A549 (cell line): ENCODE measurements around the gene NDUFA8. TPM values are rescaled to one million over a fixed set of nuclear protein-coding genes. Genes with fewer than 3 reads are reported as not detected.

Experiments used
- ATAC-seq, 2 experiments: fragments of 200-7000 bp in 1 of 2; fragments of >200 bp in 1 of 2; cut with Nextera tagmentation in 1 of 2; cut with Tn5 transposase in 1 of 2; 3 replicates each; pipeline versions ENCODE4 v1.8.0 to v1.9.1; 2018 to 2020; ENCODE audit warnings: mild to moderate bottlenecking in 1 of 2, moderate library complexity in 1 of 2
- CTCF ChIA-PET: fragments of 300-600 bp; sonication (Branson Sonifier 250); formaldehyde crosslinking; extraction: SDS; loops from one replicate; lab custom pipeline; 2021; ENCODE audit warnings: antibody characterized with exemption, inconsistent platforms; lab: Yijun Ruan, JAX
- POLR2A ChIA-PET: fragments of 350-600 bp; formaldehyde crosslinking; extraction: SDS; loops from one replicate; lab custom pipeline; 2021; ENCODE audit warnings: antibody characterized with exemption, inconsistent platforms; lab: Yijun Ruan, JAX
- DNase-seq, 2 experiments: peaks; one replicate each; pipeline versions ENCODE4 v3.0.0 to v3.0.0-alpha.2; 2011 to 2016; ENCODE audit warnings: low read depth in 1 of 2, low spot score in 1 of 2
- FAIRE-seq: peaks from 2 replicates; lab custom pipeline; 2011; peaks lifted over from hg19 to GRCh38; lab: Jason Lieb, UNC
- H3K27ac ChIP-seq, 2 experiments: fragments of >200 bp; sonication (Bioruptor Twin); formaldehyde crosslinking; 3 replicates each; pipeline ENCODE4 v1.5.1; 2016 to 2017
- H3K4me1 ChIP-seq: fragments of >200 bp; sonication (Bioruptor Twin); formaldehyde crosslinking; 3 replicates; pipeline ENCODE4 v1.6.1; 2016
- H3K4me2 ChIP-seq: fragments of >200 bp; sonication (Bioruptor Twin); formaldehyde crosslinking; 3 replicates; pipeline ENCODE4 v1.6.1; 2016
- H3K4me3 ChIP-seq: fragments of >200 bp; sonication (Bioruptor Twin); formaldehyde crosslinking; 3 replicates; pipeline ENCODE4 v1.5.1; 2016
- H3K9me3 ChIP-seq: fragments of >200 bp; sonication (Bioruptor Twin); formaldehyde crosslinking; 3 replicates; pipeline ENCODE4 v1.6.1; 2016
- BHLHE40 ChIP-seq: IDR thresholded peaks from 2 replicates; pipeline ENCODE4 v1.6.1; 2012; ENCODE audit warnings: low read depth, low read length, inconsistent platforms
- CBX8 ChIP-seq: fragments of 200-600 bp; sonication (generic); IDR thresholded peaks from 2 replicates; pipeline ENCODE4 v1.6.1; 2016
- CHD2 ChIP-seq: fragments of 150-350 bp; IDR thresholded peaks from 2 replicates; pipeline ENCODE4 v1.6.1; 2014; ENCODE audit warnings: low read length; ENCODE audit not compliant: partially characterized antibody
- FOSB ChIP-seq: fragments of 250-450 bp; sonication (Bioruptor Pico); IDR thresholded peaks from 2 replicates; pipeline ENCODE4 v1.5.0; 2020; ENCODE audit warnings: mild to moderate bottlenecking, moderate library complexity
- FOXS1 ChIP-seq: fragments of 250-450 bp; sonication (Bioruptor Pico); IDR thresholded peaks from 2 replicates; pipeline ENCODE4 v1.5.0; 2020; ENCODE audit warnings: mild to moderate bottlenecking, moderate library complexity
- GATA3 ChIP-seq: IDR thresholded peaks from 2 replicates; pipeline ENCODE4 v1.6.1; 2012; ENCODE audit warnings: borderline replicate concordance
- HDAC2 ChIP-seq: fragments of 200-600 bp; sonication (generic); IDR thresholded peaks from 2 replicates; pipeline ENCODE4 v1.6.1; 2016
- HEYL ChIP-seq: fragments of 250-450 bp; sonication (Bioruptor Pico); IDR thresholded peaks from 2 replicates; pipeline ENCODE4 v1.8.0; 2021; ENCODE audit warnings: mild to moderate bottlenecking, moderate library complexity
- HOXA7 ChIP-seq: fragments of 250-450 bp; sonication (Bioruptor Pico); IDR thresholded peaks from 2 replicates; pipeline ENCODE4 v1.5.0; 2020; ENCODE audit warnings: mild to moderate bottlenecking, moderate library complexity
- HOXB13 ChIP-seq: fragments of 250-450 bp; sonication (Bioruptor Pico); IDR thresholded peaks from 2 replicates; pipeline ENCODE4 v1.5.0; 2020; ENCODE audit warnings: low read depth, mild to moderate bottlenecking, moderate library complexity
- JUNB ChIP-seq: fragments of >200 bp; sonication (Bioruptor Twin); formaldehyde crosslinking; IDR thresholded peaks from 2 replicates; pipeline ENCODE4 v1.6.1; 2016
- KDM1A ChIP-seq: fragments of 200-600 bp; sonication (generic); IDR thresholded peaks from 2 replicates; pipeline ENCODE4 v1.6.1; 2016; ENCODE audit warnings: low read depth, mild to moderate bottlenecking
- MAZ ChIP-seq: fragments of 150-350 bp; IDR thresholded peaks from 2 replicates; pipeline ENCODE4 v1.6.1; 2014; ENCODE audit warnings: antibody characterized with exemption, low read depth, low read length, borderline replicate concordance
- NFE2L2 ChIP-seq: fragments of 150-350 bp; conservative IDR thresholded peaks from 2 replicates; pipeline ENCODE4 v1.6.1; 2014; ENCODE audit warnings: low read length
- NPAS2 ChIP-seq: fragments of 250-450 bp; sonication (Bioruptor Pico); IDR thresholded peaks from 2 replicates; pipeline ENCODE4 v1.8.0; 2022; ENCODE audit warnings: mild to moderate bottlenecking, moderate library complexity, borderline replicate concordance
- POLR2AphosphoS2 ChIP-seq: conservative IDR thresholded peaks from 2 replicates; pipeline ENCODE4 v1.6.1; 2012; ENCODE audit warnings: low read length, improper control_type of control experiment, inconsistent platforms
- SREBF2 ChIP-seq: fragments of 450-650 bp; IDR thresholded peaks from 2 replicates; pipeline ENCODE4 v1.6.1; 2014; ENCODE audit warnings: mild to moderate bottlenecking, moderate library complexity
- TFCP2L1 ChIP-seq: fragments of 250-450 bp; sonication (Bioruptor Pico); IDR thresholded peaks from 2 replicates; pipeline ENCODE4 v1.5.0; 2021; ENCODE audit warnings: mild to moderate bottlenecking
- TP53 ChIP-seq: fragments of 250-450 bp; sonication (Bioruptor Pico); IDR thresholded peaks from 2 replicates; pipeline ENCODE4 v1.5.0; 2021; ENCODE audit warnings: mild to moderate bottlenecking, moderate library complexity
- ZC3H11A ChIP-seq: fragments of 450-650 bp; IDR thresholded peaks from 2 replicates; pipeline ENCODE4 v1.6.1; 2014; ENCODE audit warnings: antibody characterized with exemption, mild to moderate bottlenecking
- ZSCAN20 ChIP-seq: fragments of 250-450 bp; sonication (Bioruptor Pico); IDR thresholded peaks from 2 replicates; pipeline ENCODE4 v1.8.0; 2022; ENCODE audit warnings: mild to moderate bottlenecking, moderate library complexity
- WGBS: methylation state at CpG from one replicate; pipeline ENCODE4 v1.1.6; 2017; ENCODE audit errors: missing lambda C conversion rate; 5-methylcytosine and 5-hydroxymethylcytosine counted together
- polyA plus RNA-seq, 4 experiments: library from polyadenylated mRNA; depleted of rRNA in 3 of 4; stranded (reverse); fragments of >200 nt; fragmentation: RNase III in 1 of 4; extraction: RNeasy Plus Mini Kit Qiagen cat#74134 plus additional on column Dnase treatment in 1 of 4; gene quantifications; 2 replicates in 3 of 4; 3 replicates in 1 of 4; pipeline ENCODE4 v1.2.3, GENCODE V29; 2011 to 2017
- TF ChIP-seq, protein P1 (sequence below): fragments of 250-450 bp; sonication (Bioruptor Pico); IDR thresholded peaks from 2 replicates; pipeline ENCODE4 v1.5.0; 2021; ENCODE audit warnings: mild to moderate bottlenecking, moderate library complexity, borderline replicate concordance
- TF ChIP-seq, protein P2 (sequence below): fragments of 150-350 bp; IDR thresholded peaks from 2 replicates; pipeline ENCODE4 v1.6.1; 2014; ENCODE audit warnings: low read depth, mild to moderate bottlenecking, low read length
- TF ChIP-seq, protein P3 (sequence below): fragments of >200 bp; sonication (Bioruptor Twin); formaldehyde crosslinking; IDR thresholded peaks from 2 replicates; pipeline ENCODE4 v1.6.1; 2016
- TF ChIP-seq, protein P4 (sequence below): IDR thresholded peaks from 2 replicates; pipeline ENCODE4 v1.6.1; 2012
- TF ChIP-seq, protein P5 (sequence below): IDR thresholded peaks from 2 replicates; pipeline ENCODE4 v1.6.1; 2012

The NDUFA8 gene
- polyA plus RNA-seq, 2 of the 4 experiments (the other 2 are of a cell fraction), result 120 to 145 TPM

DNA sequence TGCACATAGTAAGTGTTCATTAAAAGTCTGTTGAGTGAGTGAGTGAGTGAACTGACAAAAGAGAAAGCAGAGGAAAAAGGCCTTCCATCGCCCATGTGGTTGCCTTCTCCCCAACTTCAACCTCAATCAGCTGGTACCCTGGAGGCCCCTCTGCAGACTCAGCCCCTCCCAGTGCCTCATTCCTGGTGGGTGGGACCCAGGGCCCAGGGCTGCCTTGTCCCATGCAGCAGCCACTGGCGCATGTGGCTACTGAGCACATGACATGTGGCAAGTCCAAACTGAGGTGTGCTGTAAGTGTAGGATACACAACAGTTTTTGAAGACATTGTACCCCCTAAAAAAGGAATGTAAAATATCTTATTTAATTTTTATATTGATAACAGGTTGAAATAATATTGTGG, 29.6 kb downstream of the NDUFA8 start:
- no peaks in the 10 kb centered on the region for H3K9me3 ChIP-seq
- POLR2A ChIA-PET, result no interaction called here
- no peak overlapping the region for H3K4me3 ChIP-seq
- WGBS, result 69% methylated on average over 2 of the region's 2 CpGs
- CTCF ChIA-PET, result interaction anchor here (0.9 to 15.6 kb wide), 4 partner anchors 31 to 336 kb away, joined by 3 to 541 read pairs (median 8); no protein-coding TSS in a partner anchor
- H3K27ac ChIP-seq, result no peak overlapping the region
- DNase-seq (no peak), ATAC-seq (no peak), FAIRE-seq (no peak)
- TF ChIP-seq, protein P1, sequence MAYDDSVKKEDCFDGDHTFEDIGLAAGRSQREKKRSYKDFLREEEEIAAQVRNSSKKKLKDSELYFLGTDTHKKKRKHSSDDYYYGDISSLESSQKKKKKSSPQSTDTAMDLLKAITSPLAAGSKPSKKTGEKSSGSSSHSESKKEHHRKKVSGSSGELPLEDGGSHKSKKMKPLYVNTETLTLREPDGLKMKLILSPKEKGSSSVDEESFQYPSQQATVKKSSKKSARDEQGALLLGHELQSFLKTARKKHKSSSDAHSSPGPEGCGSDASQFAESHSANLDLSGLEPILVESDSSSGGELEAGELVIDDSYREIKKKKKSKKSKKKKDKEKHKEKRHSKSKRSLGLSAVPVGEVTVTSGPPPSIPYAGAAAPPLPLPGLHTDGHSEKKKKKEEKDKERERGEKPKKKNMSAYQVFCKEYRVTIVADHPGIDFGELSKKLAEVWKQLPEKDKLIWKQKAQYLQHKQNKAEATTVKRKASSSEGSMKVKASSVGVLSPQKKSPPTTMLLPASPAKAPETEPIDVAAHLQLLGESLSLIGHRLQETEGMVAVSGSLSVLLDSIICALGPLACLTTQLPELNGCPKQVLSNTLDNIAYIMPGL, result no peak
- TF ChIP-seq HDAC2, result no peak
- TF ChIP-seq CHD2, result no peak
- no peak for TF ChIP-seq KDM1A
- TF ChIP-seq SREBF2, result no peak
- no peak for TF ChIP-seq HEYL
- no peak for TF ChIP-seq FOXS1 (CRISPR knock-in tag)
- no peak for TF ChIP-seq POLR2AphosphoS2
- no peak for TF ChIP-seq HOXB13 (CRISPR knock-in tag)
- TF ChIP-seq TP53 (CRISPR knock-in tag), result no peak
- TF ChIP-seq NFE2L2, result no peak
- H3K4me2 ChIP-seq, result no peak overlapping the region
- peaks cover 10% of the 10 kb centered on the region; the same call in 2 of the 3 replicates for H3K4me1 ChIP-seq

DNA sequence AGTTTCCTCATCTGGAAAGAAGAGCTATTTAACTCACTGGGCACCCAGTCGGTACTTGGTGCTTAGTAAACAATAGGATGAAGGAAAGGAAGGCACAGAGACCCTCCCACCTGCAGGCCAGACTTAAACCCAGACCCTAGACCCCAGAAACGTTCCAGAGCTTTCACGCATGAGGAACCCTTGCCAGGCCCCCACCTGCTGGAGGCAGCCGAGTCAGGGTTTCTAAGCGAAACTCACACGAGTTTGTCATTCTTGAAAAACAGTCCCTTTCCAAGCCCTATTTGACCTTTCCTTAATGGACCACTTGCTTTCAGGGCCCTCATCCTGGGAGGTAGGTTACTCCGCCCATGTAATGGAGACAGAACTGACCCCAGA, 30.6 kb downstream of the NDUFA8 start:
- 68% methylated on average over 7 of the region's 7 CpGs for WGBS
- H3K4me2 ChIP-seq, result no peak overlapping the region
- TF ChIP-seq, protein P2, sequence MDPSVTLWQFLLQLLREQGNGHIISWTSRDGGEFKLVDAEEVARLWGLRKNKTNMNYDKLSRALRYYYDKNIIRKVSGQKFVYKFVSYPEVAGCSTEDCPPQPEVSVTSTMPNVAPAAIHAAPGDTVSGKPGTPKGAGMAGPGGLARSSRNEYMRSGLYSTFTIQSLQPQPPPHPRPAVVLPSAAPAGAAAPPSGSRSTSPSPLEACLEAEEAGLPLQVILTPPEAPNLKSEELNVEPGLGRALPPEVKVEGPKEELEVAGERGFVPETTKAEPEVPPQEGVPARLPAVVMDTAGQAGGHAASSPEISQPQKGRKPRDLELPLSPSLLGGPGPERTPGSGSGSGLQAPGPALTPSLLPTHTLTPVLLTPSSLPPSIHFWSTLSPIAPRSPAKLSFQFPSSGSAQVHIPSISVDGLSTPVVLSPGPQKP, result no peak
- TF ChIP-seq FOSB (CRISPR knock-in tag) (no peak), MAZ (no peak), HOXA7 (CRISPR knock-in tag) (no peak), TFCP2L1 (no peak), ZC3H11A (no peak), NPAS2 (no peak), SREBF2 (no peak), KDM1A (no peak), JUNB (no peak), GATA3 (no peak), NFE2L2 (no peak), BHLHE40 (no peak), CBX8 (no peak), ZSCAN20 (CRISPR knock-in tag) (no peak)
- TF ChIP-seq, protein P3, sequence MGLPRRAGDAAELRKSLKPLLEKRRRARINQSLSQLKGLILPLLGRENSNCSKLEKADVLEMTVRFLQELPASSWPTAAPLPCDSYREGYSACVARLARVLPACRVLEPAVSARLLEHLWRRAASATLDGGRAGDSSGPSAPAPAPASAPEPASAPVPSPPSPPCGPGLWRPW, result no peak
- TF ChIP-seq, protein P4, sequence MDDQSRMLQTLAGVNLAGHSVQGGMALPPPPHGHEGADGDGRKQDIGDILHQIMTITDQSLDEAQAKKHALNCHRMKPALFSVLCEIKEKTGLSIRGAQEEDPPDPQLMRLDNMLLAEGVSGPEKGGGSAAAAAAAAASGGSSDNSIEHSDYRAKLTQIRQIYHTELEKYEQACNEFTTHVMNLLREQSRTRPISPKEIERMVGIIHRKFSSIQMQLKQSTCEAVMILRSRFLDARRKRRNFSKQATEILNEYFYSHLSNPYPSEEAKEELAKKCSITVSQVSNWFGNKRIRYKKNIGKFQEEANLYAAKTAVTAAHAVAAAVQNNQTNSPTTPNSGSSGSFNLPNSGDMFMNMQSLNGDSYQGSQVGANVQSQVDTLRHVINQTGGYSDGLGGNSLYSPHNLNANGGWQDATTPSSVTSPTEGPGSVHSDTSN, result no peak
- TF ChIP-seq, protein P5, sequence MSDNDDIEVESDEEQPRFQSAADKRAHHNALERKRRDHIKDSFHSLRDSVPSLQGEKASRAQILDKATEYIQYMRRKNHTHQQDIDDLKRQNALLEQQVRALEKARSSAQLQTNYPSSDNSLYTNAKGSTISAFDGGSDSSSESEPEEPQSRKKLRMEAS, result no peak
- ChIA-PET POLR2A (no interaction called here), CTCF (interaction anchor here (1.4 to 15.6 kb wide), 4 partner anchors 16 to 337 kb away, joined by 3 to 541 read pairs (median 54); no protein-coding TSS in a partner anchor)
- FAIRE-seq (no peak), ATAC-seq (no peak), DNase-seq (no peak)
- H3K4me1 ChIP-seq, result peaks cover 10% of the 10 kb centered on the region; the same call in 2 of the 3 replicates
- no peak overlapping the region for H3K4me3 ChIP-seq
- no peak overlapping the region for H3K27ac ChIP-seq
- no peaks in the 10 kb centered on the region for H3K9me3 ChIP-seq
